BJ (cell line): ENCODE measurements around the gene FOXN3. TPM values are rescaled to one million over a fixed set of nuclear protein-coding genes. Genes with fewer than 3 reads are reported as not detected.

Experiments
- CTCF ChIA-PET: fragments of 350-600 bp; formaldehyde crosslinking; extraction: SDS; loops from one replicate; lab custom pipeline; 2021; ENCODE audit warnings: antibody characterized with exemption, inconsistent platforms; lab: Yijun Ruan, JAX
- POLR2A ChIA-PET: fragments of 300-600 bp; sonication (Branson Sonifier 250); formaldehyde crosslinking; extraction: SDS; loops from one replicate; lab custom pipeline; 2021; ENCODE audit warnings: antibody characterized with exemption; lab: Charles Lee
- DNase-seq: peaks from one replicate; pipeline ENCODE4 v3.0.0-alpha.2; 2011; ENCODE audit warnings: low read depth
- H3K27me3 ChIP-seq: 2 replicates; pipeline ENCODE4 v1.6.0; 2011; ENCODE audit warnings: low read length; ENCODE audit not compliant: control insufficient read depth, insufficient read depth
- H3K36me3 ChIP-seq: 2 replicates; pipeline ENCODE4 v1.5.1; 2011; ENCODE audit warnings: low read length; ENCODE audit not compliant: control insufficient read depth, insufficient read depth
- H3K4me3 ChIP-seq: 2 replicates; pipeline ENCODE4 v1.5.1; 2011; ENCODE audit warnings: low read depth, mild to moderate bottlenecking, control low read depth, low read length
- polyA plus RNA-seq: library from polyadenylated mRNA; depleted of rRNA; stranded (reverse); fragments of >200 nt; gene quantifications from 2 replicates; pipeline ENCODE4 v1.2.3, GENCODE V29; 2011
- TF ChIP-seq, protein P1 (sequence below): IDR thresholded peaks from 2 replicates; pipeline ENCODE4 v1.5.1; 2011; ENCODE audit warnings: low read depth, mild to moderate bottlenecking, control low read depth, inconsistent platforms, low read length, moderate library complexity; ENCODE audit not compliant: insufficient read depth

Gene FOXN3
- polyA plus RNA-seq, 1 experiment = 30.2 TPM

- TF ChIP-seq, protein P1, sequence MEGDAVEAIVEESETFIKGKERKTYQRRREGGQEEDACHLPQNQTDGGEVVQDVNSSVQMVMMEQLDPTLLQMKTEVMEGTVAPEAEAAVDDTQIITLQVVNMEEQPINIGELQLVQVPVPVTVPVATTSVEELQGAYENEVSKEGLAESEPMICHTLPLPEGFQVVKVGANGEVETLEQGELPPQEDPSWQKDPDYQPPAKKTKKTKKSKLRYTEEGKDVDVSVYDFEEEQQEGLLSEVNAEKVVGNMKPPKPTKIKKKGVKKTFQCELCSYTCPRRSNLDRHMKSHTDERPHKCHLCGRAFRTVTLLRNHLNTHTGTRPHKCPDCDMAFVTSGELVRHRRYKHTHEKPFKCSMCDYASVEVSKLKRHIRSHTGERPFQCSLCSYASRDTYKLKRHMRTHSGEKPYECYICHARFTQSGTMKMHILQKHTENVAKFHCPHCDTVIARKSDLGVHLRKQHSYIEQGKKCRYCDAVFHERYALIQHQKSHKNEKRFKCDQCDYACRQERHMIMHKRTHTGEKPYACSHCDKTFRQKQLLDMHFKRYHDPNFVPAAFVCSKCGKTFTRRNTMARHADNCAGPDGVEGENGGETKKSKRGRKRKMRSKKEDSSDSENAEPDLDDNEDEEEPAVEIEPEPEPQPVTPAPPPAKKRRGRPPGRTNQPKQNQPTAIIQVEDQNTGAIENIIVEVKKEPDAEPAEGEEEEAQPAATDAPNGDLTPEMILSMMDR = no peak
- Histone ChIP-seq H3K4me3 (no peak overlapping the region), H3K36me3 (no peaks in the 10 kb centered on the region), H3K27me3 (no peaks in the 10 kb centered on the region)
- ChIA-PET CTCF (interaction anchor here (1.0 kb wide), 1 partner anchor 28 kb away, joined by 3 read pairs; no protein-coding TSS in a partner anchor), POLR2A (no interaction called here)
- no peak for DNase-seq
Measured at GRCh38 chr14:89244720-89245119, 172.3 kb downstream of the FOXN3 start.

DNA sequence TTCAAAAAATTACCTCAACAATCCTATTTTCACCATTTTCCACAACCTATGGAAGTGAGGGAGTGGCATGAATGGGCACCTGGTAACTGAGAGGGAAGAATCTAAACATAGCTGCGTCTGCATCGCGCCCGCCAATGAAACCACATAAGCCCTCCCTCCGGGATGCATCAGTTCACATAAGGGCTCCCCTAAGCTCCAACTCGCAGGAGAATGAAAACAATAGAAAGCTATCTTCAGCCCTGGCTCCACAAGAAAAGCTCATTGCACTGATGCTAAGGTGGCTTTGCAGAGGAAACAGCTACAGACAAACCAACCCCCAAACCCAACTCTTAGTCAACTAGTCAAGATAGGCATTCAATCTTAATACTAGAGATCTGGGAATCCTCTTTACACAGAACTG, 173.3 kb downstream of the FOXN3 start:
- ChIA-PET POLR2A (no interaction called here), CTCF (interaction anchor here (1.0 kb wide), 1 partner anchor 29 kb away, joined by 3 read pairs; no protein-coding TSS in a partner anchor)
- H3K4me3 ChIP-seq = no peak overlapping the region
- H3K36me3 ChIP-seq = no peaks in the 10 kb centered on the region
- no peaks in the 10 kb centered on the region for H3K27me3 ChIP-seq
- DNase-seq = no peak
- TF ChIP-seq, protein P1 = no peak

DNA sequence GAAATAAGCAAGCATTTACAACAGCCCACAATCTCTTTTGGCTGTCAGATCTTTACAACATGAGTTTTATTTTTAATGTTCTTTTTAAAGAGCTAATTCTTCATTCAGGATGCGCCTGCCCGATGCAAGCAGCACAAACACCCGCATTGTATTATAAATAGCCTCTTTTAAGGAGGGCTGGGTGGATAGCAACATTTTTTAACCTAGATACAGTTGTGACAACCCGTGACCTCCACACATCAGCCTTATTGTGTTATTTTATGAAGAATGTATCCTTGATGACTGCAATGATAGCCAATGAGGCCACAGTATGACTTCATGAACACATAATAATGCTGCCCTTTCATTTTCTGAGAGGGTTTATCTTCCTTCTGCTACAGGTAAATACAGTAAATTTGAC, 173.7 kb downstream of the FOXN3 start:
- H3K4me3 ChIP-seq = no peak overlapping the region
- H3K27me3 ChIP-seq = no peaks in the 10 kb centered on the region
- ChIA-PET CTCF (interaction anchor here (1.5 kb wide), 1 partner anchor 11 kb away, joined by 3 read pairs; no protein-coding TSS in a partner anchor), POLR2A (no interaction called here)
- DNase-seq = no peak
- no peaks in the 10 kb centered on the region for H3K36me3 ChIP-seq
- TF ChIP-seq, protein P1 = no peak

GRCh38 chr14:89242652-89243279, 174.3 kb downstream of the FOXN3 start:
- TF ChIP-seq, protein P1 = no peak
- H3K4me3 ChIP-seq = no peak overlapping the region
- ChIA-PET POLR2A (no interaction called here), CTCF (interaction anchor here (1.1 to 1.5 kb wide), 2 partner anchors 12 to 303 kb away, joined by 3 read pairs; no protein-coding TSS in a partner anchor)
- H3K27me3 ChIP-seq = no peaks in the 10 kb centered on the region
- DNase-seq = no peak
- H3K36me3 ChIP-seq = no peaks in the 10 kb centered on the region

- POLR2A ChIA-PET = no interaction called here
- CTCF ChIA-PET = interaction anchor here (1.0 to 1.5 kb wide), 3 partner anchors 13 to 303 kb away, joined by 3 read pairs; no protein-coding TSS in a partner anchor
- Histone ChIP-seq H3K36me3 (no peaks in the 10 kb centered on the region), H3K27me3 (no peaks in the 10 kb centered on the region), H3K4me3 (no peak overlapping the region)
- DNase-seq = no peak
- TF ChIP-seq, protein P1 = no peak
Measured at GRCh38 chr14:89241934-89242651, 174.9 kb downstream of the FOXN3 start.
